OCI-LY3 (cell line): ENCODE results near the gene VSIG10L2.

Source experiments
- H2AFZ ChIP-seq: fragments of 200-600, 300-600 bp; shearing (Covaris generic); 2 replicates; pipeline ENCODE4 v1.6.0; 2014; ENCODE audit warnings: antibody characterized with exemption, low read depth, low read length
- H3K27ac ChIP-seq: fragments of 200-600, 300-600 bp; sonication (generic); 2 replicates; pipeline ENCODE4 v1.5.1; 2014; ENCODE audit warnings: mild to moderate bottlenecking, low read length, moderate library complexity, mixed read lengths
- H3K27me3 ChIP-seq: fragments of 200-600, 300-600 bp; sonication (generic); 2 replicates; pipeline ENCODE4 v1.6.1; 2014; ENCODE audit warnings: low read depth, low read length, mixed read lengths
- H3K36me3 ChIP-seq: fragments of 200-600, 300-600 bp; sonication (generic); replicated peaks from 2 replicates; pipeline ENCODE3; 2014; ENCODE audit warnings: low read depth, low read length, mixed read lengths
- H3K4me1 ChIP-seq: fragments of 300-600, 200-600 bp; sonication (generic); 2 replicates; pipeline ENCODE4 v1.6.1; 2014; ENCODE audit warnings: low read length, mixed read lengths
- H3K4me2 ChIP-seq: fragments of 200-600, 300-600 bp; sonication (generic); 2 replicates; pipeline ENCODE4 v1.6.1; 2014; ENCODE audit warnings: low read length, mixed read lengths
- H3K4me3 ChIP-seq: fragments of 300-600, 200-600 bp; sonication (generic); 2 replicates; pipeline ENCODE4 v1.5.1; 2014; ENCODE audit warnings: antibody characterized with exemption, mild to moderate bottlenecking, low read length, moderate library complexity
- H3K79me2 ChIP-seq: fragments of 300-600, 200-600 bp; shearing (Covaris generic); 2 replicates; pipeline ENCODE4 v1.6.1; 2014; ENCODE audit warnings: mild to moderate bottlenecking, low read length, mixed read lengths
- H3K9ac ChIP-seq: fragments of 300-600, 200-600 bp; shearing (Covaris generic); 2 replicates; pipeline ENCODE4 v1.6.0; 2014; ENCODE audit warnings: mild to moderate bottlenecking, low read length, moderate library complexity
- H3K9me3 ChIP-seq: fragments of 200-600, 300-600 bp; shearing (Covaris generic); 2 replicates; pipeline ENCODE4 v1.6.1; 2014; ENCODE audit warnings: low read length, mixed read lengths; ENCODE audit not compliant: insufficient read depth
- H4K20me1 ChIP-seq: fragments of 200-600, 300-600 bp; sonication (generic); 2 replicates; pipeline ENCODE4 v1.6.1; 2016; ENCODE audit warnings: low read length, mixed read lengths; ENCODE audit not compliant: insufficient read depth
- CTCF ChIP-seq: fragments of 200-600, 300-600 bp; sonication (generic); IDR thresholded peaks from 2 replicates; pipeline ENCODE4 v1.5.1; 2014; ENCODE audit warnings: antibody characterized with exemption, low read length, low read depth
- EZH2phosphoT487 ChIP-seq: fragments of 200-600 bp; shearing (Covaris generic); IDR thresholded peaks from 2 replicates; pipeline ENCODE4 v1.6.1; 2018; ENCODE audit warnings: antibody characterized with exemption, mixed run types, low read depth

The VSIG10L2 gene

DNA sequence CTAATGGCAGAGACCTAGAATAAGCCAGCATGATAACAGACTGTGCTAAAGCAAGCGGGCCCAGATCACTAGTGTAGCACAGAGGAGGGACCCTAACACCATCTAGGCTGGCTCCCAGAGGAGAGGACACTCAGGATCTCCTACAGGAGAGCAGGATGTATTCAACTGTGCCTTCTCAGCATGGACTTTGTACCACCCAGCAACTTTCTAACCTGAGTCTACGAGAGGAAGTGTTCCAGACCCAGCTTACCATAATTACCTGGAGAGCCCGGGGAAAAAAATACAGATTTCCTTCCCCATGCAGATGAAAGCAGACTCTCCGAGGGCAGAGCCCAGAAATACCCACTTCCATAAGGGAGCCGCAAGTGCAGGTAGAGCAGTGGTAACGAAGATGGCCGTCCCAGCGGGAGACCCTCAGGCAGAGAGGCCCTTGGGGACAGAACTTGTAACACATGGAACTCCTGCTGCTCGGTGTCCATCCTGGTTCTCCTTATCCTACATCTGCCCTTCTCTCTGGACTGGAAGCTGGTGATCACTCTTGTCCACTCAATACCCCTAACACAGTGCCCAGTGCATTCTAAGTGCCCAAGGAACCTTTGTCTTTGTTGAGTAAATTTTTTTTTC lies 21.3 kb upstream of the VSIG10L2 start:
- TF ChIP-seq EZH2phosphoT487 (no peak), CTCF (no peak)
- H3K27me3 ChIP-seq, result peaks cover 55% of the 10 kb centered on the region
- no peaks in the 10 kb centered on the region for H4K20me1 ChIP-seq
- no peak overlapping the region for H3K9ac ChIP-seq
- H2AFZ ChIP-seq, result no peak overlapping the region
- H3K4me1 ChIP-seq, result 0 out of 2 replicates have a peak, but pooled peaks cover 4% of the 10 kb centered on the region
- H3K4me2 ChIP-seq, result no peak overlapping the region
- no peak overlapping the region for H3K27ac ChIP-seq
- H3K36me3 ChIP-seq, result no peaks in the 10 kb centered on the region
- H3K4me3 ChIP-seq, result no peak overlapping the region
- H3K79me2 ChIP-seq, result no peaks in the 10 kb centered on the region
- no peaks in the 10 kb centered on the region for H3K9me3 ChIP-seq

GRCh38 chr11:125925247-125925740 lies 20.6 kb upstream of the VSIG10L2 start:
- Histone ChIP-seq H3K4me2 (no peak overlapping the region), H3K79me2 (no peaks in the 10 kb centered on the region), H3K4me1 (0 out of 2 replicates have a peak, but pooled peaks cover 4% of the 10 kb centered on the region), H3K9ac (no peak overlapping the region), H3K27ac (no peak overlapping the region), H4K20me1 (no peaks in the 10 kb centered on the region), H3K9me3 (no peaks in the 10 kb centered on the region), H3K36me3 (no peaks in the 10 kb centered on the region), H3K27me3 (peaks cover 54% of the 10 kb centered on the region), H2AFZ (no peak overlapping the region), H3K4me3 (no peak overlapping the region)
- TF ChIP-seq EZH2phosphoT487 (no peak), CTCF (no peak)

DNA sequence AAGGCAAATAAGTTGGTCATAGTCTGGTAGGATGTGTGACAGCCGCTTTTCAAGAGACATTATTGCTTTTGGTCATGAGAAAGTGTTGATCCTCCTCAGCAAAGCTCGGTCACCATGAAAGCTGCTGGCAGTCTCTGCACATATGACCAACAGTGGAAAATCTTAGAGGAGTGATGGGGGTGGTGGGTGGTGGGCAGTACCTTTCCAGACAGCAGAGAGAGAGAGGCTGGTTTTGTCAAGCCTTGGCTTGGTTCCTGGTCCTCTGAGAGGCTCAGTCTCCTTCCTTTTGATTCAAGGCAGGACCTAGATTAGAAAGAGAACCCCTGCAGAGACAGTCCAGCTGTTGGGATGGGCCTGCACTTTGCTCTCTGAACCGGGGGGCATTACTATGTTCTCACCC lies 20.0 kb upstream of the VSIG10L2 start:
- no peaks in the 10 kb centered on the region for H4K20me1 ChIP-seq
- no peaks in the 10 kb centered on the region for H3K79me2 ChIP-seq
- H3K4me2 ChIP-seq, result no peak overlapping the region
- TF ChIP-seq EZH2phosphoT487 (no peak), CTCF (no peak)
- H2AFZ ChIP-seq, result no peak overlapping the region
- no peak overlapping the region for H3K9ac ChIP-seq
- H3K4me3 ChIP-seq, result no peak overlapping the region
- H3K4me1 ChIP-seq, result 0 out of 2 replicates have a peak, but pooled peaks cover 4% of the 10 kb centered on the region
- H3K9me3 ChIP-seq, result no peaks in the 10 kb centered on the region
- no peak overlapping the region for H3K27ac ChIP-seq
- H3K36me3 ChIP-seq, result no peaks in the 10 kb centered on the region
- H3K27me3 ChIP-seq, result peaks cover 54% of the 10 kb centered on the region

DNA sequence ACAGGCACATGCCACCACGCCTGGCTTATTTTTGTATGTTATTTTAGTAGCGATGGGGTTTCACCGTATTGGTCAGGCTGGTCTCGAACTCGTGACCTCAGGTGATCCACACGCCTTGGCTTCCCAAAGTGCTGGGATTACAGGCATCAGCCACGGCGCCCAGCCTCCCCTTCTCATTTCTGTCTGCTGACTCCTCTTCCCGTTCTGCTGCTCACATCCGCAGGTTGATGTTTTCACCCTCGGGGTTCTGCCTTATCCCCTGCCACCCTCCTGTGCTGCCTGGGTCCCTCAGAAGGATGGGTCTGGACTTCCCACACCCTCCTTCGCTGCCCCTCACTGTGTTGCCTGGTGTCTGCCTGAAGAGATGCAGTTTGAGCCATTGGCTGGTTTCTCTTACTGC lies 19.2 kb upstream of the VSIG10L2 start:
- no peak overlapping the region for H3K4me2 ChIP-seq
- TF ChIP-seq CTCF (no peak), EZH2phosphoT487 (no peak)
- H3K4me1 ChIP-seq, result 0 out of 2 replicates have a peak, but pooled peaks cover 4% of the 10 kb centered on the region
- H3K9me3 ChIP-seq, result no peaks in the 10 kb centered on the region
- H3K27me3 ChIP-seq, result peaks cover 59% of the 10 kb centered on the region
- H4K20me1 ChIP-seq, result no peaks in the 10 kb centered on the region
- H3K4me3 ChIP-seq, result no peak overlapping the region
- H3K27ac ChIP-seq, result no peak overlapping the region
- H3K79me2 ChIP-seq, result no peaks in the 10 kb centered on the region
- H3K36me3 ChIP-seq, result no peaks in the 10 kb centered on the region
- H3K9ac ChIP-seq, result no peak overlapping the region
- no peak overlapping the region for H2AFZ ChIP-seq
